HG02642 (cell line): ENCODE results near the gene MAD1L1.
"Not testable (repeated sequence)": the region's sequence is repeated elsewhere in the genome, so short reads cannot be mapped to it uniquely, and the experiment has no call there.

Experiments
- ATAC-seq: cut with Tn5 transposase; IDR thresholded peaks from one replicate; pipeline ENCODE4 v1.9.1; 2021; ENCODE audit warnings: mild to moderate bottlenecking; ENCODE audit not compliant: unreplicated experiment, poor library complexity

MAD1L1 gene

GRCh38 chr7:2000153-2000687 is 232.5 kb downstream of the MAD1L1 start:
- no peak for ATAC-seq

GRCh38 chr7:1999278-1999984 is 233.3 kb downstream of the MAD1L1 start:
- ATAC-seq = no peak

GRCh38 chr7:1998146-1998545 is 234.6 kb downstream of the MAD1L1 start:
- no peak for ATAC-seq

DNA sequence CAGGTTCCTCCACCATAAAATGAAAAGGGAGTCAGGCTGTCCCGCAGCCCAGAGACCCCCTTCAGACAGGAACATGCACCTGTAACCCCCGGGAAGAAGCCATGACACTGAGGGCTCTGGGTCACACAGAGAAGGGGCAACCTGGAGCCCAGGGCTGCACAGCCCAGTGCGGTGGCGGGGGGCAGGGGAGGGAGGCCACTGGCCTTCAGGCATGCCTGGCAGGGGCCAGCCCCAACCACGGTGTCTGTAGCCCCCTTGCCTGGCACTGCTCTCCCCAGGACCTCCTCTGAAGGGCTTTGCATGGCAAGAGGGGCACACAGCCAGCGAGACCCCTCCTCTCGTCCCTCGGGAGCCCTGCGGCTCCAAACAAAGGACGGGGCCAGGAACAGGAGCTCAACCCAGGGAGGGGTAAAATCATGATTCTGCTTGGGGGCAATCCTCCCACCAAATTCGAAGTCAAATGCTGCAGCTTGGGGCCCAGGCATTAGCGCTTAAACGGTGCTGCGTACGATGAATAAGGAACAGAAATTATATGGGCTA is 235.1 kb downstream of the MAD1L1 start:
- no peak for ATAC-seq

GRCh38 chr7:1996816-1997215 is 235.9 kb downstream of the MAD1L1 start:
- no peak for ATAC-seq

GRCh38 chr7:1995911-1996420 is 236.8 kb downstream of the MAD1L1 start:
- ATAC-seq = not testable (repeated sequence)

GRCh38 chr7:1995426-1995825 is 237.3 kb downstream of the MAD1L1 start:
- no peak for ATAC-seq

- ATAC-seq = no peak
Measured at GRCh38 chr7:1994931-1995330, 237.8 kb downstream of the MAD1L1 start.

DNA sequence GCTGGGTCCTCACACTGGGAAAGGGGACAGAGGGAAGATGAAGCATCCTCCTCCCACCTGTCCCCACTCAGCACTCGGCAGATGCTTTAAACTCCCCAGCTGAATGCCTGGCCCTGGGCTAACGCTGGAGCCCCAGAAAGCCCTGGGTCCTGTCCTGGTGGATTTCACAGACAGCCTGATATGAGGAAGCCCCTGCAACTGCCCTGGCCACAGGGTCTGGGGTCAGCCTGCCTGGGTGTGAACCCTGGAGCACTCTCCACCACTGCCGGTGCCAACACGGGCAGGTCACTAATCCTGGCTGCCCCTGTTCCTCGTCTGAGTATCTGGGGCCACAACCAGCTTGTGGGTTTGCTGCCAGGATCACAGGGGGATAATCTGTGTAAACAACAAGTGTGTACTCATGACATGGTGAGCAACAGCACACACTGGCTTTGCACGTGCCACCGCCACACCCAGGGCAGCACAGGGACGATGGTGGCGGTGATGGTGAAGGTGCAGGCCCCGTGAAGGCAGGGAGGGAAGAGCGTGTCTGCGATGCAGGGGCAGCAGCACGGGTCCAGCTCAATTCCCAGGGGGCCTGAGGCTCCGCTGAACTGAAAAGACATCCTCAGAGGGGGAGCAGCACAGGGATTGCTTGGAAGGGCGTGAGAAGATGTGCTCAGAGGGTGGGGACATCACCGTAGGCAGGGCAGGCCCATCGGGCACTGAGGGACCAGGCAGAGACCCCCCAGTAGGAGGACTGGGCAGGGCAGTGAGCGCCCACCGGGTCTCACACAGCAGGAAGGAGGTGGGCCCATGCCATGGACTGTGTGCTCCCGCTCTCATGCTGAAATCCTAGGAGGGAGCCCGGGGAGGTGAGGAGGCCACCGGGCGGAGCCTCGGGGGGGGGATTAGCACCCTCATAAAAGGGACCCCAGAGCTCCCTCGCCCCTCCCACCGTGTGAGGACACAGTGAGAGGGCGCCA is 238.7 kb downstream of the MAD1L1 start:
- no peak for ATAC-seq

DNA sequence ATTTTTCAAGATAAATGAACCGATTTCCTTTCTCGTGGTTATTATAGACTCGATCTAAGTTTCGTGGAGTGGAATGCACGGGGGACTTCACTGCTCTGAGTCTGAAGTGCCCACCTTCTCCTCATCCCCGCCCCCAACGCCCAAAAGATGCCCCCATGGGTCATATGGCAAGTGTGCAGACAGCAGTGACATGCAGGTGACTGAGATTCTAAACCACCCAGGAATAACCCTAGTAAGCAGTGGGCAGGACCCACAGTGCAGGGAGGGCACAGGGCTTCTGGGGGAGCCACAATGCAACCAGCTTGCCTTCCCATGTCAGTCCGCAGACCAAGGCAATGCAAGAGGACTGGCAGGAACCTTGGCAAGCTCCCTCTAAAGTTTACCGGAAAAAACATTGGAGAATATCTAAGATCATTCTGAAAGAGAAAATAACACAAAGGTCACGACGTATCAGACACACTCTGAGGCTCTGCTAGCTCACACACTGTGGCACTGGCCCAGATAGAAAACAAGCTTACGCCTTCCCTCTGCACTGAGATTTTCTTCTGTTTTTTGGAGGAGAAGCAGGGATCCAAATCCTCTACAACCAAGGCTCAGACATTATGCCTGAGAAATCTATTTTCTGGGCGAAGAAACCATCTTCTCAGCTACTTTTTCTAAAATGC is 239.6 kb downstream of the MAD1L1 start:
- ATAC-seq = no peak

DNA sequence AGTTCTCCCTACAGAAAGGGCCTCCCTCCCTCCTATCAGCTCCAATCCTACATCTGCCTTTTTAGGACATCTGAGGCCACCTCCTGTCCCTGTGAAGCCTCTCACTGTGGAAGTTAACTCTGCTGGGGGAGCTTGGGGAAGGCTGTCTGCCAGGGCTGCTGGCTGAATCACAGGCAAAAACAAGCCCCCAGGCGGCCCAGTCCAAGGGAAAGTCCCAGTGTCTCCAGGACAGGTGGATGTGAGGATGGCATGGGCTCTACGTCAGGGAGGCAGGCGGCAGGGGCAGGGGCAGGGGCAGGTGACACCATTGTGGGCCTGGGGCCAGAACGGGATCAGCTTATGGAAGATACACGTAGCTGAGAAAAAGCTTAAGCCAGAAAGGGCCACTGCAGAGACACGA is 240.2 kb downstream of the MAD1L1 start:
- ATAC-seq = no peak

DNA sequence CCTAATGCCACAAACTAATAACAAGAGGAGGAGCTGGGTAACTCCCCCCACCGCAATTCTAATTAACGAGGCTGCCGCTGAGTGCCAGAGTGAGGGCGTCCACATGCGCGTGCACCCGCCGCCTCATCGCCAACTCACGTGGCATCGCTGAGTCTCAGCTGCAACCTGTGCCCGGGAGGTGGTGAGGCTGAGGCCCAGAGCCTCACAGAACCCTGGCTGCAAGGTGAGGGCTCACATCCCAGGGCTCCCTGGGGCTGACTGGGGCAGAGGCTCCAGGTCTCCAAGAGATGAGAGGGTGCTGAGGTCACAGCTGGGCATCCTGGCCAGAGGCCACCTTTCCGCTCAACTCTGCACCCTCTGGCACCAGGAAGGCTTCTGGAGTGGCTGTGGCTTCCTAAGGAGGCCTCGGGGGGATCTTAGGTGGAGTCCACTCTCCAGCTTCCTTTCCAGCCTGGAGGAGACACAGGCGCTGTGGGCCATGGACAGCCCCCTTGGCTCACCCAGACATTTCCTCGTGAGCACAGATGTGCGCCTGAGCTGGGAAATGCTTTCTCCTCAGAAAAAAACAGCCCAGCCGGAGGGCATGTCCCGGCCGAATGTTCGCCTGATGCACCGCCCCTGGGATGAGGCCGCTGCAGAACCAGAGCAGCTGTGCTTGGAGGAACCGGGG is 242.6 kb downstream of the MAD1L1 start:
- no peak for ATAC-seq

DNA sequence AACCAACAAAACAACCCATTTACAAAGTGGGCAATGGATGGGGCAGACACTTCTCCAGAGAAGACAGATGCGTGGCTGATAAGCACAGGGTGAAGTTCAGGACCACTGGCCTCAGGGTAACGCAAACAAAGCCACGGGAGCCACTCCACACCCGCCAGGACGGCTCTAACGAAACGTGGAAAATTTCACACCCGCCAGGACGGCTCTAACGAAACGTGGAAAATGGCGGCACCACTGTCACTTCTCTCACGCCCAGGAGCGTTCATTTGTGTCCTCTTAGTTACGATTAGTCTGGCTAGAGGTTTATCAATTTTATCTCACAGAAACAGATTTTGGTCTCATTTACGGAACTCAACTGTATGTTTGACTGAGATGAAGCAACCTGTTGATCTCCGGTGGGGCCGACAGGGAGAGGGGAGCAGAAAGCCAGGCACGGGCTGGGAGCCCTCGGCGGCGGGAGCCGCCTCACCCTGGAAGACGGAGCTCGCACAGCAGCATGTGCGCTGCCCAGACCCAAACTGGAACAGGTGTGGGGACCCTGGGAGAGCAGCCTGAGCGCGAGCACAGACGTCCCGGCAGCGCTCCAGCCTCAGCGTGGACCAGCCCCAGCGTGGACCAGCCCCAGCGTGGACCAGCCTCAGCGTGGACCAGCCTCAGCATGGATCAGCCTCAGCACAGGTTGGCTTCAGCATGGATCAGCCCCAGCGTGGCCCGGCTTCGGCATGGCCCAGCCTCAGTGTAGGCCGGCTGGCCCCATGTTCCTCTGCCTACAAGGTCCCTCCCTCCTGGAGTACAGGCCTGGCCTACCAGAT is 243.5 kb downstream of the MAD1L1 start:
- no peak for ATAC-seq

- no peak for ATAC-seq
Measured at GRCh38 chr7:1988533-1988930, 244.2 kb downstream of the MAD1L1 start.

GRCh38 chr7:1987591-1988532 is 244.9 kb downstream of the MAD1L1 start:
- ATAC-seq = no peak

DNA sequence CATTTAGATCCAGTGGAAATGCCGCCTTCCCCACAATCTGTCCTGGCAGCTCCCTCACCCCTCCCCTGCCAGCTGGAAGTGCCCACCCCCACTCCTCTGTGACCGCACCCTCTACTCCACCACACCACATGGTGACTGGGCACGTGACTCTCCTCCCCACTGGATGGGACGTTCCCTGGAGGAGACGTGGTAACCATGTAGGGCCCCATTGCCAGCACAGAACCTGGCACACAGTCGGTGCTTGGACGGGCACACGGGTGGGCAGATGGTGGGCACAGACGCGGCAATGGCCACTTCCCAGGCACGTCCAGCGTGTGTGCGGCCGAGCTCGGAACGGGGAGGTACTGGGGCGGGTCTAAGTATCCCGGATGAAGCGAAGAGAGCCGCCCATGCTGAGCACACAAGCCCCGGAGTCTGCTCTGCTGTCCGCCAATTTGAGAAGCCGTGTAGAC is 245.6 kb downstream of the MAD1L1 start:
- ATAC-seq = no peak

GRCh38 chr7:1986366-1987083 is 246.2 kb downstream of the MAD1L1 start:
- no peak for ATAC-seq
